GM13977 (cell line): Measurements from ENCODE around the gene PDIA2.
"Not testable (repeated sequence)": the region's sequence is repeated elsewhere in the genome, so short reads cannot be mapped to it uniquely, and the experiment has no call there.

Source experiments
- DNase-seq: peaks from one replicate; pipeline ENCODE4 v3.0.0; 2012; ENCODE audit warnings: low spot score
- CTCF ChIP-seq: IDR thresholded peaks from 2 replicates; pipeline ENCODE4 v1.5.1; 2012; ENCODE audit warnings: mild to moderate bottlenecking, control low read depth; ENCODE audit not compliant: insufficient read depth; ENCODE audit errors: extremely low read depth, missing control alignments
- in situ Hi-C: fragments of 300-500 bp; cut with MboI; formaldehyde crosslinking; loops from one replicate; pipeline ENCODE4 v1.12.0; 2022; ENCODE audit warnings: low sequenced_read_pairs, low pct_unique_long_range_greater_than_20kb, mixed read lengths, inconsistent platforms; ENCODE audit not compliant: unreplicated experiment

Gene PDIA2

GRCh38 chr16:255183-255582, 27.8 kb upstream of the PDIA2 start:
- DNase-seq, result no peak
- in situ Hi-C loops, result no loop called here
- no peak for TF ChIP-seq CTCF

GRCh38 chr16:258091-258490, 24.9 kb upstream of the PDIA2 start:
- in situ Hi-C loops, result not testable (repeated sequence)

GRCh38 chr16:259226-259625, 23.7 kb upstream of the PDIA2 start:
- no peak for TF ChIP-seq CTCF
- DNase-seq, result no peak

More at GRCh38 chr16:258091-258490, 24.9 kb upstream of the PDIA2 start:
- not testable (repeated sequence) for DNase-seq

GRCh38 chr16:259814-260253, 23.1 kb upstream of the PDIA2 start:
- DNase-seq, result no peak
- no peak for TF ChIP-seq CTCF
- in situ Hi-C loops, result no loop called here

More at GRCh38 chr16:259226-259625, 23.7 kb upstream of the PDIA2 start:
- in situ Hi-C loops, result no loop called here

- TF ChIP-seq CTCF, result no peak
- in situ Hi-C loops, result no loop called here
- DNase-seq, result no peak
Observed at GRCh38 chr16:260326-260725, 22.6 kb upstream of the PDIA2 start.

- no peak for DNase-seq
- no peak for TF ChIP-seq CTCF
- in situ Hi-C loops, result no loop called here
Observed at GRCh38 chr16:261031-261691, 21.8 kb upstream of the PDIA2 start.

- TF ChIP-seq CTCF, result no peak
- in situ Hi-C loops, result no loop called here
- no peak for DNase-seq
Observed at GRCh38 chr16:262121-262745, 20.7 kb upstream of the PDIA2 start.
